HUES48 (cell line): Measurements from ENCODE around the gene MPO.
A peak's percentile ranks its signal among the peaks of the same experiment; 100 is the strongest.

ENCODE experiments used
- H3K27ac ChIP-seq: one replicate; pipeline ENCODE4 v1.7.0; 2013; ENCODE audit warnings: low read depth, low read length, inconsistent platforms
- H3K27me3 ChIP-seq: 2 replicates; pipeline ENCODE4 v1.6.1; 2013; ENCODE audit warnings: mild to moderate bottlenecking, low read length; ENCODE audit not compliant: control insufficient read depth, insufficient read depth
- H3K36me3 ChIP-seq: 2 replicates; pipeline ENCODE4 v1.6.1; 2013; ENCODE audit warnings: low read length; ENCODE audit not compliant: control insufficient read depth, insufficient read depth
- H3K4me1 ChIP-seq: 2 replicates; pipeline ENCODE4 v1.6.1; 2013; ENCODE audit warnings: mild to moderate bottlenecking, low read length; ENCODE audit not compliant: control insufficient read depth, insufficient read depth
- H3K4me3 ChIP-seq: 2 replicates; pipeline ENCODE4 v1.5.1; 2013; ENCODE audit warnings: mild to moderate bottlenecking, low read depth, low read length
- H3K9ac ChIP-seq: 2 replicates; pipeline ENCODE4 v1.6.1; 2013; ENCODE audit warnings: mild to moderate bottlenecking, low read depth, low read length, moderate library complexity
- H3K9me3 ChIP-seq: 2 replicates; pipeline ENCODE4 v1.6.1; 2013; ENCODE audit warnings: low read length; ENCODE audit not compliant: control insufficient read depth, insufficient read depth

The MPO gene, protein sequence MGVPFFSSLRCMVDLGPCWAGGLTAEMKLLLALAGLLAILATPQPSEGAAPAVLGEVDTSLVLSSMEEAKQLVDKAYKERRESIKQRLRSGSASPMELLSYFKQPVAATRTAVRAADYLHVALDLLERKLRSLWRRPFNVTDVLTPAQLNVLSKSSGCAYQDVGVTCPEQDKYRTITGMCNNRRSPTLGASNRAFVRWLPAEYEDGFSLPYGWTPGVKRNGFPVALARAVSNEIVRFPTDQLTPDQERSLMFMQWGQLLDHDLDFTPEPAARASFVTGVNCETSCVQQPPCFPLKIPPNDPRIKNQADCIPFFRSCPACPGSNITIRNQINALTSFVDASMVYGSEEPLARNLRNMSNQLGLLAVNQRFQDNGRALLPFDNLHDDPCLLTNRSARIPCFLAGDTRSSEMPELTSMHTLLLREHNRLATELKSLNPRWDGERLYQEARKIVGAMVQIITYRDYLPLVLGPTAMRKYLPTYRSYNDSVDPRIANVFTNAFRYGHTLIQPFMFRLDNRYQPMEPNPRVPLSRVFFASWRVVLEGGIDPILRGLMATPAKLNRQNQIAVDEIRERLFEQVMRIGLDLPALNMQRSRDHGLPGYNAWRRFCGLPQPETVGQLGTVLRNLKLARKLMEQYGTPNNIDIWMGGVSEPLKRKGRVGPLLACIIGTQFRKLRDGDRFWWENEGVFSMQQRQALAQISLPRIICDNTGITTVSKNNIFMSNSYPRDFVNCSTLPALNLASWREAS

DNA sequence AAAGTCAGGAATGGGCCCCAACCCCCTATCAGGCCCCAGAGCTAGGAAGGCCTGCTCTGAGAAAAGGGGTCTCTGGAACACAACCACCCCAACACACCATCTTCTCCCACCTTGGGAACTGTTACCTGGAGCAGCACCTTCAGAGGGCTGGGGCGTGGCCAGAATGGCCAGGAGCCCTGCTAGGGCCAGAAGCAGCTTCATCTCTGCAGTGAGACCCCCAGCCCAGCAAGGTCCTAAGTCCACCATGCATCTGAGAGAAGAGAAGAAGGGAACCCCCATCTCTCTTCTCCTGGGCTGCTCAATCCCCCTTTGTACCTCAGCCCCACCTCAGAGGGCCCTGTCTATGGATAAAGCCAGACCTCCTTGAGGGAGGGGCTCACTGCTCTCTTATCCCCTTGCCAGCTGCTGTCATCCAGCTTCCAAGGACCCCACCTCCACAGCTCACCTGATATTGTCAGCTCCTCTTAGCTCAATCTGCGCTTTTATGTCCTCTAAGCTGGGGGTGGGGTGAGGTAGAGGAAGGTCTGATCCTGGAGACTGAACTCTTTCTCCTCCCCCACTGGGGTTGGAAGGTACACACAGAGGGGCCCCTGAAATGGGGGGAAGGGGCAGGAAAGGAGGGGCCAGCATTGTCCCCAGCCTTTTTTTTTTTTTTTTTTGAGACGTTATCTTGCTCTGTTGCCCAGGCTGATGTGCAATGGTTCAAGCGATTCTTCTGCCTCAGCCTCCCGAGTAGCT lies at the start of gene MPO:
Gene MPO (minus strand): TSS at position 456 of the 738 bp plus-strand sequence. CDS start 177 bp downstream, at position 279.
- Histone ChIP-seq H3K9me3 (no peaks in the 10 kb centered on the region), H3K9ac (no peak within 1 kb of the TSS)

DNA sequence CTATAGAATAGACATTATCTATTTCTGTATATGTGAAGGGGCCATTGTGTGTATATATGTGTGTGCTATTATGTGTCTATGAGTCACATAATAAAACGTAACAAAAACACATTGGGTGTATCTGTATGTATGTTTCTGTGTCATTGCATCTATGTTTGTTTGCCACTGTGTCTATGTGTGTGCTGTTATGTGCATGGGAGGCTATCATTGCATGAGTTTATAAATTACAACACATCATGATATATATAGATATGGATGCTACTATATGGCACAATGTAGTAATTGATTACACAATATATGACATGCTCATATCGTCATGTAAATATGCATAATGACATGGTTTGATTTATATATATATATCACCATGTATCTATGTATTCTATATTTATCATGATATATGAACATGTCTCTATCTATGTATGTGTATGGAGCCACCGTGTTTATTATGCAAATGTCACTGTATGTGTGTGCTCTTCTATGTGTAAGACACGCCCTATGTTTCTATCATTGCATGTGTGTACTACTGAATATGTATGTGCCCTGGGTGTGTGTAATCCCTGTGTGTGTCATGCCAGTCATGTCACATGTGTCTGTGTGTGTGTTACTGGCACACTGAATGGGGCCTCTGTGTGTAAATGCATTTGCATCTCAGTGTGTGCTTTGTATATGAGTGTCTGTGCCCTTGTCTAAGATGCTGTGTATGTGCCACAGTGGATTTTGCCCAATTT lies 49.2 kb upstream of the MPO start:
- no peak overlapping the region for H3K27ac ChIP-seq
- no peak overlapping the region for H3K9ac ChIP-seq
- H3K9me3 ChIP-seq = no peaks in the 10 kb centered on the region
- no peaks in the 10 kb centered on the region for H3K36me3 ChIP-seq
- peaks cover 3% of the 10 kb centered on the region; the same call in 1 of the 2 replicates for H3K27me3 ChIP-seq
- peaks cover 18% of the 10 kb centered on the region for H3K4me1 ChIP-seq
- no peak overlapping the region for H3K4me3 ChIP-seq

More for the DNA sequence above, at the start of gene MPO:
- Histone ChIP-seq H3K27me3 (peaks cover 21% of the 10 kb centered on the region), H3K27ac (no peak within 1 kb of the TSS), H3K4me3 (no peak within 1 kb of the TSS), H3K4me1 (peaks cover 16% of the 10 kb centered on the region), H3K36me3 (no peaks in the 10 kb centered on the region)

DNA sequence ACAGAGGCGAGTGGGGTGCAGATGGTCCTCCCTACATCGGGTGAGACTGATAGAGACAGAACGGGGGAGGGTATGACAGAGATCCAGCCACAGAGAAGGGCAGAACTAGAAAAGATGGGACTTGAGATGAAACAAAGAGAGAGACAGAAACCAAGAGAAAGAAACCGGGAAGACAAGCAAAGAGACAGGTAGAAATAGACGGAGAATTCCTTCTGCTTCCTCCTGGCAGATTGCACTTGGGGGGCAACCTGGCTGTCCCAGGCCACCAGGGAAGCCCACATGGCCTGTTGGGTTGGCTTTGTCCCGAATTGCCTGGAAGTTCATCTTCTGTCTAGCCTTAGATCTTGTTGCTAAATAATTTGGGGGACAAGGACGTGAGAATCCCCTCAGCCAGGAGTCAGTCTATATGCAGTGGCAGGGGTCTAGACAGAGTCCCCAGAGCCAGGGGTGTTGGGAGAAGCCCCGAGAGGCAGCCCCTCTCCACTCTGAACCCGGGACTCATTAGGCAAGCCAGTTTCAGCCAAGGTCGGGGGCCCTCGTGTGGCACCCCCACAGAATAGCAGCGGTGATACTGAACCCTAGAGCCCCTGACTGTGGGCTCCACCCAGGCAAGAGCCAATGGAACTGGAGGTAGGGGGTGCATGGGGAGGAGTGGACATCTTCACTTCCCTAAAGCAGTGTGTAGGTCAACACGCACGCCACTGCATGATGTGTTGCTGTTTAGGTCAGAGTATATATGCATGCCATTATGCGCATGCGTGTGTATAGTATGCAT lies 48.5 kb upstream of the MPO start:
- Histone ChIP-seq H3K36me3 (no peaks in the 10 kb centered on the region), H3K9me3 (no peaks in the 10 kb centered on the region), H3K27me3 (peaks cover 10% of the 10 kb centered on the region; the same call in 1 of the 2 replicates), H3K9ac (no peak overlapping the region), H3K27ac (peak overlapping the region; percentile 20), H3K4me3 (no peak overlapping the region), H3K4me1 (peaks cover 21% of the 10 kb centered on the region)

DNA sequence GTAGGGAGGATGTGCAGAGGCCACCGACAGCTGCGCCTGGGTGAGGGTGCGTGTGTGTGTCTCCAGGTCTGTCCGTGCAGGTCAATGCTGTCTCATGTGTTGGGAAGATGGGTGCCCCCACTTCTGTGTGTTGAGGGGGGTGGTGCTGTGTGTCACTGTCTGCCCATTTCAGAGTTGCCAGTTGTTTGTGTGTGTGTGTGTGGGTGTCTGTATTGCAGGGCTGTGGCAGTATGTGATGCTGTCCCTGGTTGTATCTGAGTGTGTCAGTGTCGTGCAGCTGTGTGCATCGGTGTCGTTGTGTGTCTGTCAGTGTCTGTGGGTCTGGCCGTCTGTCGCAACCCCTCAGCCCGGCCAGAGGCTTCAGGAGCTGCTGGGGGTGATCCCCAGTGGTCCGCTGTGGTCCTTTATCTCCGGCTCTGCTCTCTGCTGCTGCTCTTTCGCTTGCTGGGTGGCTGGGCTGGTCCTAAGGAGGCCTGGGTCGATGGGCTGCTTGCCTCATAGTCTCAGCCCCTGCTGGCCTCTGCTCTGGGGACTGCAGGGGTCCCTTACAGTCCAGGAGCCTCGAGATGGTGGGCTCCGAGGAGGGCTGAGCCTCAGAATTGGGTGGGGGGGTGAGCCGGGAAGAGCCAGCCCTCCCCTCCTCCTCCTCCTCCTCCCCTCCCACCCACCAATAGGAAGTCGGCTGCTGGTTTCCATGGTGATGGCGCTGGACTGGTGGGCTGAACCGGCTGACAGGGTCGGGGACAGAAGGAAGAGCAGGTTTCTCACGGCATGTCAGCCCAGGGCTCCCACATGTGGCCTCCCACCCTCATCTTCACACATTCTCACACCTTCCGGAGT lies 47.7 kb upstream of the MPO start, which contains the start of gene TSPOAP1:
Gene TSPOAP1 (minus strand): TSS at position 601 of the 840 bp plus-strand sequence. CDS start 875 bp downstream, outside the sequence.
- peak within 1 kb of the TSS; percentile 20 for H3K27ac ChIP-seq
- no peaks in the 10 kb centered on the region for H3K9me3 ChIP-seq
- H3K9ac ChIP-seq = no peak within 1 kb of the TSS
- no peak within 1 kb of the TSS for H3K4me3 ChIP-seq
- H3K27me3 ChIP-seq = peaks cover 18% of the 10 kb centered on the region
- peaks cover 27% of the 10 kb centered on the region for H3K4me1 ChIP-seq
- no peaks in the 10 kb centered on the region for H3K36me3 ChIP-seq

DNA sequence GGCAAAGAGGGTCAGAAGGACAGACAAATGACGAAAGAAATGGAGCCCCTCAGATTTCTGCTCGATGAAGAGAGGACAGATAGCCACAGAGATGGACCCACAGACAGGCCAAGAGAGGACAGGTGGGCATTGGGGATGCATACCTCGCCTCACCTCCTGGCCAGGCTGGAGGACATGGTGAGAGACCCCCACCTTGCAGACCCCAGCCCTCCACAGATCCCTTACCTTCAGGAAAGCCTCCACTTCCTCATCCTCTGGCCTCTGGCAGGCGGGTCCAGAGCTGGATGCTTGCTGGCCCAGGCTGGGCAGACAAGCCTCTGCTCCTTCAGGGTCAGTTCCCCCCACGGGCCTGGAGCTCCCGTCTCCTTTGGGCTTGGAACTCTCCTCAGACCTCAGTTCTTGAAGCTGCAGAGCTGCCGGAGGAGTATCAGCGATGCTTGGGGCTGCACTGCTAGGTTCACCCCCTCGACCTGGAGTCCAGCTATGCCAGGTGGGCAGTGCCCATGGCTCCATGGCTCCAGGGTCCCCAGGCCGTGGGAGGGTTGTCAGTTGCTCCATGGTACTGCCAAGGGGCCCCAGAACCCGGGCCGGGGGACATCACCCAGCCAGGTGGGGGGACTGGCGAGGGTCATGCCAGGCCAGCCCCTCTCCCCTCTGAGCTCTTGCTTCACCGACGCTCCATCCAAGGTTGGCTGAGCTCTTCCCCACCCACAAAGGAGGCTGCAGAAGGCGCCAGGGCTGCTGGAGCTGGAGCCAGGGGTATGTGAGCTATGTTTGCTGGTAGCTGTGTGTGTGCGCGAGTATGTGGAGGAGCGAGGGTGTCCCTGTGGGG lies 46.8 kb upstream of the MPO start:
- Histone ChIP-seq H3K9me3 (no peaks in the 10 kb centered on the region), H3K36me3 (no peaks in the 10 kb centered on the region), H3K9ac (no peak overlapping the region), H3K27ac (no peak overlapping the region), H3K4me1 (peaks cover 27% of the 10 kb centered on the region), H3K27me3 (peaks cover 26% of the 10 kb centered on the region), H3K4me3 (no peak overlapping the region)

DNA sequence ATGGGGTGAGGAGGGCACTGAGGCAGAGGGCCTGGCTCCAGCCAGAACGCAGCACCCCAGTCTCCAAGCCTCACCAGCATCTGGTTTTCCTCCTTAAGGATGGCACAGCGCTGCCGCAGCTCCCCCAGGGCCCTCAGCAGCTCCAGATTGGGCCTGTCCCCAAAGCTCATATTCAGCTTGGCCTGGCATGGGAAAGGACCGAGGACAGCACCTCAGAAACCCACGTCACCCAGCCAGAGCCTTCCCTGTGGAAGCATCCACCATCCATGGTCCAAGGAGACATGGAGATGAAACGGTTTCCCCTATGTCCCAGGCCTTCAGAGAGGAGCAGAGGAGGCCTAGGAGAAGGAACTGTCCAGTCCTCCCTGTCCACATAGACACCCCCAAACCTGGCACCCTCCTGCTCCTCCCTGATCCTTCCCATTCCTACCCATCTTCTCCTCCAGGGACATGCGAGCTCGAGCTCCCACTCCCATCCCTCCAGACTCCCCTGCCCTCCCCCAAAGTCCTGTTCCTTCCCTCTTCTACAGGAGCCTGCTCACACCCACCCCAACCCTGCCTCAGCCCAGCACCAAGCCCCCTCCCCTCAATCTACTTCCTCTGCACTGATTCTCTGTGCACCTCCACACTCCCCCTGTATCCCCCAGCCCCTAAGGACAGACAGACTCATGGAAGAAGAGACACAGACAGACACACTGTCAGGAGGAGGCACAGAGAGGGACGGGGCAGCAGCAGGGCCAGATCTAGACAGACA lies 46.1 kb upstream of the MPO start:
- peaks cover 27% of the 10 kb centered on the region for H3K27me3 ChIP-seq
- no peak overlapping the region for H3K4me3 ChIP-seq
- no peak overlapping the region for H3K9ac ChIP-seq
- H3K4me1 ChIP-seq = peaks cover 27% of the 10 kb centered on the region
- H3K36me3 ChIP-seq = no peaks in the 10 kb centered on the region
- H3K27ac ChIP-seq = no peak overlapping the region
- H3K9me3 ChIP-seq = no peaks in the 10 kb centered on the region

DNA sequence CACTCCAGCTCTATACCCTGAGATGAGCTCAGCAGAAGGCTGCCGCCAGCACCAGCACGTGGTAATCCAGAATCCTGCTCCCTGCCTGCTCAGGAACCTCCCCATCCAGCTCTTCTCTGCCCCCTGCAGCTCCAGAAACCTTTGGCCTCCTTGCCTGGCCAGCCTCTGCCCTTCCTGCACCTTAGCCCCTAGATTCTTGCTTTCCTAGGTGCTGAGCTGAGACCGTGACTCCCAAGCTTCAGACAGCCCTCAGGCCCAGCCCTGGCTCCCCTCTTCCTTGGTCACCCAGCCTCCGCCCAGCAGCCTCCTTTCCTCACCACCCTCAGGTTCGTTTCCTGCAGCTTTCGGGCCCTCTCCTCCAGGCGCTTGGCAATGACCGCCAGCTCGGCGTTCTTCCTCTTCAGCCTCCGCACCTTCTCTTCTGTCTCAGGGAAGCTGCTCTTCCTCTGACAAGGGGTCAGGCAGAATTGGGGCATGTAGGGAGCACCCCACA lies 45.3 kb upstream of the MPO start:
- Histone ChIP-seq H3K27ac (no peak overlapping the region), H3K4me1 (peaks cover 24% of the 10 kb centered on the region), H3K9ac (no peak overlapping the region), H3K9me3 (no peaks in the 10 kb centered on the region), H3K36me3 (no peaks in the 10 kb centered on the region), H3K27me3 (peaks cover 27% of the 10 kb centered on the region), H3K4me3 (no peak overlapping the region)

DNA sequence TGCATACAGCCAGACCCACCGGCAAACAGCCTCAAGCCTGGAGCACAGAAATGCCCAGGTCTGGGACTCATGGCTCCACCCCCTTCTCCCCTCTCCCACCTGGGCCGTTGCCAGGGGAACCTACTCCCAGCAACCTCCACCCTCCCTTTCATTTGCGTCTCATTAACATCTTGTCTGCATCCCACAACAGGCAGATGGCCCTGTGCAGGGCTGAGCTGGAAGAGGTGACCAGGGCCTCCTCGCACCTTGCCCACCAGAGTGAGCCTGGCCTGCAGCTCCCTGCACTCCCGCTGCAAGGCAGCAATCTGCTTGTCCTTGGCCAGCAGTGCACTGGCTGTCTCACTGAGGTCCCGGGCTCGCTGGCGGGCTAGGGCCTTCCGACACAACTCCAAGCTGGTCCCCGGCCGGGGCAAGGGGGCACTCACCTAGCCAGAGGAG lies 44.6 kb upstream of the MPO start:
- Histone ChIP-seq H3K27ac (no peak overlapping the region), H3K4me3 (no peak overlapping the region), H3K27me3 (peaks cover 27% of the 10 kb centered on the region), H3K9ac (no peak overlapping the region), H3K9me3 (no peaks in the 10 kb centered on the region), H3K36me3 (no peaks in the 10 kb centered on the region), H3K4me1 (peaks cover 22% of the 10 kb centered on the region)
